Panc1 (cell line): ENCODE results near the gene RPS16. TPM values are rescaled to one million over a fixed set of nuclear protein-coding genes. Genes with fewer than 3 reads are reported as not detected.

Experiments used
- ATAC-seq: fragments of 200-7000 bp; cut with Tn5 transposase; 2 replicates; pipeline ENCODE4 v1.9.1; 2020; ENCODE audit warnings: mild to moderate bottlenecking, moderate library complexity
- BruUV-seq: library from RNA; stranded (reverse); fragments of 400-500 nt; replicated peaks from 2 replicates; lab custom pipeline; 2021; lab: Mats Ljungman, UMichigan
- CTCF ChIA-PET: fragments of 300-600 bp; sonication (Branson Sonifier 250); formaldehyde crosslinking; loops from one replicate; lab custom pipeline; 2022; ENCODE audit warnings: antibody characterized with exemption; lab: Charles Lee
- POLR2A ChIA-PET: fragments of 300-600 bp; sonication (Branson Sonifier 250); formaldehyde crosslinking; loops from one replicate; lab custom pipeline; 2022; ENCODE audit warnings: antibody characterized with exemption; lab: Charles Lee
- DNase-seq: peaks from one replicate; pipeline ENCODE4 v3.0.0-alpha.2; 2010; ENCODE audit warnings: low read depth, low spot score
- H3K27ac ChIP-seq: 2 replicates; pipeline ENCODE4 v1.5.1; 2011; ENCODE audit warnings: mild to moderate bottlenecking, low read length, inconsistent platforms
- H3K27me3 ChIP-seq: fragments of 200-500 bp; sonication (Bioruptor generic); 2 replicates; pipeline ENCODE4 v1.6.0; 2014; ENCODE audit warnings: low read length, inconsistent platforms; ENCODE audit not compliant: control insufficient read depth, insufficient read depth
- H3K36me3 ChIP-seq: fragments of 200-500 bp; sonication (Bioruptor generic); 2 replicates; pipeline ENCODE4 v1.5.1; 2014; ENCODE audit warnings: inconsistent platforms, mild to moderate bottlenecking, low read length, moderate library complexity; ENCODE audit not compliant: control insufficient read depth, insufficient read depth
- H3K4me1 ChIP-seq: 2 replicates; pipeline ENCODE4 v1.5.1; 2011; ENCODE audit warnings: inconsistent platforms, mild to moderate bottlenecking, low read length, moderate library complexity; ENCODE audit not compliant: control insufficient read depth, insufficient read depth
- H3K4me3 ChIP-seq, 2 experiments: 2 replicates each; pipeline ENCODE4 v1.5.1; 2011 to 2012; ENCODE audit warnings: low read depth in 2 of 2, low read length in 2 of 2, mild to moderate bottlenecking in 2 of 2, inconsistent platforms in 1 of 2, moderate library complexity in 1 of 2
- H3K9me3 ChIP-seq: fragments of 200-500 bp; sonication (Bioruptor generic); 2 replicates; pipeline ENCODE4 v1.5.1; 2014; ENCODE audit warnings: low read depth, mild to moderate bottlenecking, inconsistent platforms, low read length, moderate library complexity; ENCODE audit not compliant: control insufficient read depth, insufficient read depth
- POLR2AphosphoS5 ChIP-seq: IDR thresholded peaks from 2 replicates; pipeline ENCODE4 v1.6.1; 2012; ENCODE audit warnings: mild to moderate bottlenecking, low read depth, low read length, moderate library complexity
- SIN3A ChIP-seq: IDR thresholded peaks from 2 replicates; pipeline ENCODE4 v1.6.1; 2012; ENCODE audit warnings: low read depth, mild to moderate bottlenecking, low read length, moderate library complexity, borderline replicate concordance; ENCODE audit not compliant: insufficient read depth
- TCF7L2 ChIP-seq: IDR thresholded peaks from 2 replicates; pipeline ENCODE4 v1.6.1; 2011; ENCODE audit warnings: mild to moderate bottlenecking, low read depth, low read length, inconsistent platforms
- in situ Hi-C: cut with HindIII; loops from 2 replicates; pipeline ENCODE4 v1.10.0; 2016; ENCODE audit warnings: low sequenced_read_pairs, low pct_unique_long_range_greater_than_20kb
- intact Hi-C: fragments of 100-400 bp; cut with micrococcal nuclease; formaldehyde crosslinking; loops from one replicate; pipeline ENCODE4 v1.10.0; 2022; ENCODE audit not compliant: unreplicated experiment
- total RNA-seq: library from RNA; stranded (reverse); gene quantifications from one replicate; pipeline ENCODE4 v1.2.1, GENCODE V29; 2021; ENCODE audit not compliant: unreplicated experiment
- TF ChIP-seq, protein P1 (sequence below), 2 experiments: IDR thresholded peaks; 2 replicates each; pipeline ENCODE4 v1.6.1; 2011 to 2012; ENCODE audit warnings: low read depth in 2 of 2, control low read depth in 1 of 2, low read length in 1 of 2, mild to moderate bottlenecking in 1 of 2, moderate library complexity in 1 of 2; ENCODE audit not compliant: insufficient read depth in 1 of 2
- TF ChIP-seq, protein P2 (sequence below): fragments of 450-650 bp; IDR thresholded peaks from 2 replicates; pipeline ENCODE4 v1.5.1; 2017; ENCODE audit warnings: mild to moderate bottlenecking

The RPS16 gene
- total RNA-seq, 1 experiment from 2014 or later: 27,832 TPM

DNA sequence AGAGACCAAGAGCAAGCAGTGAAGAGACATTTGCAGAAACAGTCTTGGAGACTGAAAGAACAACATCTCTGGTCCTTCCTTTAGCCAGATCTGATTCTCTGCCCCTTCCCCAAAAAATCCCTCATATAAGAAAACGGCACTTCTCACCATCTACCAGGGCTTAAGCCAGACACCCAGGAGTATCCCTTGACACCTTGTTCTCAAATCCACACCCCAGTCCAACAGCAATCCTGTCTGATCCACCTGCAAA, 25.0 kb downstream of the RPS16 start:
- in situ Hi-C loops: no loop called here
- DNase-seq (no peak), ATAC-seq (no peak)
- POLR2A ChIA-PET: interaction anchor here (1.0 to 2.3 kb wide), 9 partner anchors 10 to 64 kb away, joined by 7 to 41 read pairs (median 28); partner anchors contain the start of genes MED29, PAF1 and RPS16
- H3K27ac ChIP-seq: peak overlapping the region; percentile 92
- H3K9me3 ChIP-seq: no peaks in the 10 kb centered on the region
- peaks cover 13% of the 10 kb centered on the region for H3K36me3 ChIP-seq
- TF ChIP-seq SIN3A: no peak
- H3K4me1 ChIP-seq: peaks cover 58% of the 10 kb centered on the region
- H3K27me3 ChIP-seq: no peaks in the 10 kb centered on the region
- CTCF ChIA-PET: interaction anchor here (0.9 to 6.8 kb wide), 9 partner anchors 7 to 125 kb away, joined by 4 to 280 read pairs (median 13); partner anchors contain the start of genes MED29, PAF1 and RPS16
- intact Hi-C loops: loop anchor here (1.0 to 10.0 kb wide), 4 partner anchors 13 to 436 kb away; partner anchors contain the start of gene FBXO17
- BruUV-seq: no TSS peak
- peak overlapping the region in 1 of 2 experiments; percentile 55; a peak in 2 of 4 replicates for H3K4me3 ChIP-seq

DNA sequence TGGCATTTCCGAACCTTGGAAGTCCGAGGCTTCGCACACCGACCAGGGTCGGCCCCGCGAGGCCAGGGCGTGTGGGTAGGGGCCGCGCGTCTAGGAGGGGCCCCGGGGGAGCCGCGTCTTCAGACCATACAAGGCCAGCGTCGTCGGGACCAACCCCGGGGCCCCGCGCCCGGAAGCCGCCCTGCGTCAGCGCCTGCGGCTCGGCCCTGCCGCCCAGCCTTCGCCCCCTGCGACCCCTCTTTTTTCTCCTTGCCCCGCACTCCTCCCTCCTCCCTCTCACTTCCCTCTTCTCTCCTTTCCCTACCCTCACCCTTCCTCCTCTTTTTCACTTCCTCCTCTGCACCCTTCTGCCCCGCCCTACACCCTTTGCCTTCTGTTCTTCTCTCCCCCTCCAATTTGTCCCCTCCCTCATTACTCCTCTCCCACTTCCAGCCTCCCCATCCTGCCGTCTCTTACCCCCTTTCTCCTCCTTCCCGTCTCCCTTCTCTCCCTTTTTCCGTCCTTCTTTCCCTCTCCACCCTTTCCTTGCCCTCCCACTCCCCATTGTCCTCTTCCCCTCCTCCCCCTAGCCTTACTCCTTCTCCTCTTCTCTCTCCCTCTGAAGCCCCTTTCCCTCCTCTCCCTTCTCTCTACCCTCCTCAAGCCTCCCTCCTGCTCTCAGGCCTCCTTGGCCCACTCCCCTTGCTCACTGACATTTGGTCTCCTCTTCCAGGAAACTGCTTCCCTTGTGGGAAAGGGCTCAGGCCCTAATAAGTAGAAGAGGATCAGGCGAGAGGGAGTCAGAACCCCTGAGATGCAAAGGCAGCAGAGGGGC, 25.5 kb downstream of the RPS16 start:
- no peak for TF ChIP-seq POLR2AphosphoS5
- TF ChIP-seq, protein P1, sequence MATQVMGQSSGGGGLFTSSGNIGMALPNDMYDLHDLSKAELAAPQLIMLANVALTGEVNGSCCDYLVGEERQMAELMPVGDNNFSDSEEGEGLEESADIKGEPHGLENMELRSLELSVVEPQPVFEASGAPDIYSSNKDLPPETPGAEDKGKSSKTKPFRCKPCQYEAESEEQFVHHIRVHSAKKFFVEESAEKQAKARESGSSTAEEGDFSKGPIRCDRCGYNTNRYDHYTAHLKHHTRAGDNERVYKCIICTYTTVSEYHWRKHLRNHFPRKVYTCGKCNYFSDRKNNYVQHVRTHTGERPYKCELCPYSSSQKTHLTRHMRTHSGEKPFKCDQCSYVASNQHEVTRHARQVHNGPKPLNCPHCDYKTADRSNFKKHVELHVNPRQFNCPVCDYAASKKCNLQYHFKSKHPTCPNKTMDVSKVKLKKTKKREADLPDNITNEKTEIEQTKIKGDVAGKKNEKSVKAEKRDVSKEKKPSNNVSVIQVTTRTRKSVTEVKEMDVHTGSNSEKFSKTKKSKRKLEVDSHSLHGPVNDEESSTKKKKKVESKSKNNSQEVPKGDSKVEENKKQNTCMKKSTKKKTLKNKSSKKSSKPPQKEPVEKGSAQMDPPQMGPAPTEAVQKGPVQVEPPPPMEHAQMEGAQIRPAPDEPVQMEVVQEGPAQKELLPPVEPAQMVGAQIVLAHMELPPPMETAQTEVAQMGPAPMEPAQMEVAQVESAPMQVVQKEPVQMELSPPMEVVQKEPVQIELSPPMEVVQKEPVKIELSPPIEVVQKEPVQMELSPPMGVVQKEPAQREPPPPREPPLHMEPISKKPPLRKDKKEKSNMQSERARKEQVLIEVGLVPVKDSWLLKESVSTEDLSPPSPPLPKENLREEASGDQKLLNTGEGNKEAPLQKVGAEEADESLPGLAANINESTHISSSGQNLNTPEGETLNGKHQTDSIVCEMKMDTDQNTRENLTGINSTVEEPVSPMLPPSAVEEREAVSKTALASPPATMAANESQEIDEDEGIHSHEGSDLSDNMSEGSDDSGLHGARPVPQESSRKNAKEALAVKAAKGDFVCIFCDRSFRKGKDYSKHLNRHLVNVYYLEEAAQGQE (IDR thresholded peaks at IDR 0.05; ENCODE audit: insufficient read depth in 1 of 2, low read depth in 2 of 2, low read length in 1 of 2): no peak
- TF ChIP-seq, protein P2, sequence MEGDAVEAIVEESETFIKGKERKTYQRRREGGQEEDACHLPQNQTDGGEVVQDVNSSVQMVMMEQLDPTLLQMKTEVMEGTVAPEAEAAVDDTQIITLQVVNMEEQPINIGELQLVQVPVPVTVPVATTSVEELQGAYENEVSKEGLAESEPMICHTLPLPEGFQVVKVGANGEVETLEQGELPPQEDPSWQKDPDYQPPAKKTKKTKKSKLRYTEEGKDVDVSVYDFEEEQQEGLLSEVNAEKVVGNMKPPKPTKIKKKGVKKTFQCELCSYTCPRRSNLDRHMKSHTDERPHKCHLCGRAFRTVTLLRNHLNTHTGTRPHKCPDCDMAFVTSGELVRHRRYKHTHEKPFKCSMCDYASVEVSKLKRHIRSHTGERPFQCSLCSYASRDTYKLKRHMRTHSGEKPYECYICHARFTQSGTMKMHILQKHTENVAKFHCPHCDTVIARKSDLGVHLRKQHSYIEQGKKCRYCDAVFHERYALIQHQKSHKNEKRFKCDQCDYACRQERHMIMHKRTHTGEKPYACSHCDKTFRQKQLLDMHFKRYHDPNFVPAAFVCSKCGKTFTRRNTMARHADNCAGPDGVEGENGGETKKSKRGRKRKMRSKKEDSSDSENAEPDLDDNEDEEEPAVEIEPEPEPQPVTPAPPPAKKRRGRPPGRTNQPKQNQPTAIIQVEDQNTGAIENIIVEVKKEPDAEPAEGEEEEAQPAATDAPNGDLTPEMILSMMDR: no peak
- no peak for TF ChIP-seq SIN3A
- TF ChIP-seq TCF7L2: no peak
- in situ Hi-C loops: no loop called here
- Histone ChIP-seq H3K27ac (peak overlapping the region; percentile 92), H3K36me3 (peaks cover 10% of the 10 kb centered on the region), H3K9me3 (no peaks in the 10 kb centered on the region), H3K4me3 (peak overlapping the region; percentile 42 to 55), H3K4me1 (peaks cover 58% of the 10 kb centered on the region), H3K27me3 (no peaks in the 10 kb centered on the region)
- POLR2A ChIA-PET: interaction anchor here (2.3 to 15.7 kb wide), 4 partner anchors 9 to 23 kb away, joined by 35 to 524 read pairs (median 123); partner anchors contain the start of genes MED29, PAF1 and RPS16
- intact Hi-C loops: loop anchor here (2.0 to 10.0 kb wide), 3 partner anchors 81 to 435 kb away; partner anchors contain the start of gene FBXO17
- CTCF ChIA-PET: interaction anchor here (0.9 to 4.6 kb wide), 2 partner anchors 13 to 30 kb away, joined by 3 to 144 read pairs; no protein-coding TSS in a partner anchor
- ATAC-seq (peak; percentile 5), DNase-seq (no peak)
- no TSS peak for BruUV-seq
